HepG2 (cell line): ENCODE measurements around the gene DNAJB6. TPM values are rescaled to one million over a fixed set of nuclear protein-coding genes. Genes with fewer than 3 reads are reported as not detected.

Experiments
- AGO1 ChIP-seq: fragments of 200-400 bp; formaldehyde crosslinking; IDR thresholded peaks from 2 replicates; pipeline ENCODE4 v1.6.1; 2017; ENCODE audit warnings: mild to moderate bottlenecking, low read depth, low read length, moderate library complexity; ENCODE audit not compliant: poor library complexity, severe bottlenecking
- HMGXB4 ChIP-seq, 2 experiments: sonication (generic) in 1 of 2; formaldehyde crosslinking in 1 of 2; IDR thresholded peaks; 2 replicates each; pipeline versions ENCODE4 v1.4.0 to v1.6.1; 2018 to 2020; ENCODE audit warnings: missing genetic modification reagents in 2 of 2, borderline replicate concordance in 1 of 2, low read depth in 1 of 2, mild to moderate bottlenecking in 1 of 2, missing biosample characterization in 1 of 2
- HNRNPLL ChIP-seq: fragments of 200-400 bp; formaldehyde crosslinking; IDR thresholded peaks from 2 replicates; pipeline ENCODE4 v1.6.1; 2017; ENCODE audit warnings: mild to moderate bottlenecking, low read depth, low read length; ENCODE audit not compliant: poor library complexity, severe bottlenecking
- KMT2B ChIP-seq: IDR thresholded peaks from 2 replicates; pipeline ENCODE4 v1.6.1; 2016; ENCODE audit warnings: missing genetic modification reagents, missing compliant biosample characterization
- MLX ChIP-seq: IDR thresholded peaks from 2 replicates; pipeline ENCODE4 v1.6.1; 2016
- MXI1 ChIP-seq: IDR thresholded peaks from 3 replicates; pipeline ENCODE4 v1.6.1; 2012; ENCODE audit warnings: low read depth, low read length, inconsistent platforms, borderline replicate concordance
- NAIF1 ChIP-seq: sonication (generic); formaldehyde crosslinking; IDR thresholded peaks from 2 replicates; pipeline ENCODE4 v1.5.0; 2020; ENCODE audit warnings: mild to moderate bottlenecking, missing genetic modification reagents, borderline replicate concordance
- RARA ChIP-seq: IDR thresholded peaks from 2 replicates; pipeline ENCODE4 v1.6.1; 2016; ENCODE audit warnings: missing genetic modification reagents, missing compliant biosample characterization
- RNF2 ChIP-seq: fragments of 450-650 bp; conservative IDR thresholded peaks from 2 replicates; pipeline ENCODE4 v1.6.1; 2016; ENCODE audit warnings: low read depth
- SAP130 ChIP-seq: IDR thresholded peaks from 2 replicates; pipeline ENCODE4 v1.6.1; 2016; ENCODE audit warnings: low read depth
- SKIL ChIP-seq: sonication (generic); formaldehyde crosslinking; IDR thresholded peaks from 2 replicates; pipeline ENCODE4 v1.8.0; 2022; ENCODE audit warnings: missing genetic modification reagents, mild to moderate bottlenecking, moderate library complexity, borderline replicate concordance
- YEATS4 ChIP-seq: sonication (generic); formaldehyde crosslinking; IDR thresholded peaks from 2 replicates; pipeline ENCODE4 v1.4.0; 2020; ENCODE audit warnings: missing genetic modification reagents, borderline replicate concordance
- ZBTB43 ChIP-seq: sonication (generic); formaldehyde crosslinking; conservative IDR thresholded peaks from 2 replicates; pipeline ENCODE4 v1.4.0; 2020; ENCODE audit warnings: missing genetic modification reagents
- ZFY ChIP-seq: sonication (generic); formaldehyde crosslinking; IDR thresholded peaks from 2 replicates; pipeline ENCODE4 v1.4.0; 2020; ENCODE audit warnings: missing genetic modification reagents
- ZNF281 ChIP-seq: sonication (generic); formaldehyde crosslinking; IDR thresholded peaks from 2 replicates; pipeline ENCODE4 v1.4.0; 2020; ENCODE audit warnings: missing genetic modification reagents, borderline replicate concordance
- ZNF709 ChIP-seq: sonication (generic); formaldehyde crosslinking; IDR thresholded peaks from 2 replicates; pipeline ENCODE4 v1.5.0; 2020; ENCODE audit warnings: mild to moderate bottlenecking, missing genetic modification reagents
- ZNF878 ChIP-seq: sonication (generic); formaldehyde crosslinking; IDR thresholded peaks from 2 replicates; pipeline ENCODE4 v1.8.1; 2023; ENCODE audit warnings: mild to moderate bottlenecking, missing genetic modification reagents, moderate library complexity
- polyA plus RNA-seq, 8 experiments: library from polyadenylated mRNA; depleted of rRNA in 3 of 8; stranded (reverse) in 7 of 8; unstranded in 1 of 8; fragments of >200 nt; fragmentation: Illumina TruSeq in 4 of 8; extraction: Trizol in 4 of 8; gene quantifications; 2 replicates each; pipeline versions ENCODE4 v1.2.1 to v1.2.3, GENCODE V29; 2011 to 2016; ENCODE audit warnings: low read depth in 4 of 8, missing spikeins in 1 of 8, mixed read lengths in 1 of 8; ENCODE audit not compliant: insufficient read depth in 1 of 8
- total RNA-seq, 5 experiments: library from RNA; depleted of rRNA; stranded (reverse); fragments of >200 nt; fragmentation: Illumina TruSeq; extraction: Trizol; gene quantifications; 2 replicates each; pipeline ENCODE4 v1.2.3, GENCODE V29; 2016; ENCODE audit warnings: low read depth in 1 of 5

DNAJB6 gene
- total and polyA plus RNA-seq, 2 of the 13 experiments (the other 11 are each of a cell fraction or from before 2014, with no cell fraction given): 29.9 to 53.9 TPM

- TF ChIP-seq HNRNPLL (peak; percentile 98), RNF2 (no peak), SKIL (no peak), NAIF1 (CRISPR knock-in tag) (peak; percentile 91), AGO1 (peak; percentile 90), MXI1 (peak; percentile 6; the same call in 1 of the 3 replicates), ZNF281 (0 out of 2 replicates have a peak, but pooled peaks have one; percentile 33), MLX (no peak), ZNF878 (CRISPR knock-in tag) (no peak), SAP130 (CRISPR knock-in tag) (peak; percentile 49), ZNF709 (CRISPR knock-in tag) (0 out of 2 replicates have a peak, but pooled peaks have one; percentile 58), KMT2B (CRISPR knock-in tag) (0 out of 2 replicates have a peak, but pooled peaks have one; percentile 21), YEATS4 (CRISPR knock-in tag) (no peak; the same call in 1 of the 2 replicates), RARA (peak; percentile 21; the same call in 1 of the 2 replicates), ZBTB43 (CRISPR knock-in tag) (no peak), ZFY (CRISPR knock-in tag) (peak; percentile 13; the same call in 1 of the 2 replicates), HMGXB4 (CRISPR knock-in tag; IDR thresholded peaks at IDR 0.05; ENCODE audit: borderline replicate concordance in 1 of 2, low read depth in 1 of 2) (peak in 1 of 2 experiments; percentile 43; a peak in 1 of 4 replicates)
These were observed 729 bp downstream of the DNAJB6 start (continued) for GRCh38 chr7:157337316-157338149.
